ENCODE data around the gene L3MBTL4. TPM values are rescaled to one million over a fixed set of nuclear protein-coding genes. Genes with fewer than 3 reads are reported as not detected.

Gene L3MBTL4
- polyA plus RNA-seq, 4 donors: 2.6 to 6.5 (median 3.6) TPM

GRCh38 chr18:6376433-6377229, 38.1 kb downstream of the L3MBTL4 start:
- H3K27me3 ChIP-seq (ENCODE audit: control insufficient read depth in 3 of 3, insufficient read depth in 3 of 3, low read length in 3 of 3): no peaks in the 10 kb centered on the region
- FAIRE-seq: no peak
- H3K4me3 ChIP-seq (ENCODE audit: low read depth in 1 of 3, low read length in 3 of 3): no peak overlapping the region
- H3K4me1 ChIP-seq (ENCODE audit: control insufficient read depth in 3 of 3, insufficient read depth in 2 of 3, low read depth in 1 of 3, low read length in 2 of 3): no peaks in the 10 kb centered on the region
- DNase-seq: no peak
- no peak overlapping the region for H3K27ac ChIP-seq (ENCODE audit: low read depth in 1 of 3, low read length in 2 of 3)
- WGBS, 3 donors: 84 to 89% (median 84%) methylated on average over 6 of the region's 6 CpGs
- H3K9me3 ChIP-seq (ENCODE audit: control insufficient read depth in 2 of 2, insufficient read depth in 1 of 2, low read depth in 1 of 2, low read length in 1 of 2): peaks cover 0 to 2% of the 10 kb centered on the region in 2 donors
- no peaks in the 10 kb centered on the region for H3K36me3 ChIP-seq (ENCODE audit: control insufficient read depth in 3 of 3, insufficient read depth in 2 of 3, low read depth in 1 of 3, low read length in 3 of 3)

GRCh38 chr18:6374935-6375529, 39.7 kb downstream of the L3MBTL4 start:
- DNase-seq (peak; percentile 59 to 61), FAIRE-seq (no peak)
- Histone ChIP-seq H3K27me3 (ENCODE audit: control insufficient read depth in 3 of 3, insufficient read depth in 3 of 3, low read length in 3 of 3) (no peaks in the 10 kb centered on the region), H3K9me3 (ENCODE audit: control insufficient read depth in 2 of 2, insufficient read depth in 1 of 2, low read depth in 1 of 2, low read length in 1 of 2) (peaks cover 0 to 2% of the 10 kb centered on the region in 2 donors), H3K4me1 (ENCODE audit: control insufficient read depth in 3 of 3, insufficient read depth in 2 of 3, low read depth in 1 of 3, low read length in 2 of 3) (peaks cover 0 to 5% (median 0%) of the 10 kb centered on the region in 3 donors), H3K27ac (ENCODE audit: low read depth in 1 of 3, low read length in 2 of 3) (no peak overlapping the region), H3K4me3 (ENCODE audit: low read depth in 1 of 3, low read length in 3 of 3) (no peak overlapping the region), H3K36me3 (ENCODE audit: control insufficient read depth in 3 of 3, insufficient read depth in 2 of 3, low read depth in 1 of 3, low read length in 3 of 3) (no peaks in the 10 kb centered on the region)
- 43 to 76% (median 62%) methylated on average over 14 of the region's 14 CpGs for WGBS, 3 donors

- peaks cover 0 to 2% of the 10 kb centered on the region in 2 donors for H3K9me3 ChIP-seq (ENCODE audit: control insufficient read depth in 2 of 2, insufficient read depth in 1 of 2, low read depth in 1 of 2, low read length in 1 of 2)
- WGBS, 3 donors: 63 to 68% (median 63%) methylated on average over 8 of the region's 8 CpGs
- H3K27ac ChIP-seq (ENCODE audit: low read depth in 1 of 3, low read length in 2 of 3): no peak overlapping the region
- no peak for FAIRE-seq
- H3K36me3 ChIP-seq (ENCODE audit: control insufficient read depth in 3 of 3, insufficient read depth in 2 of 3, low read depth in 1 of 3, low read length in 3 of 3): no peaks in the 10 kb centered on the region
- DNase-seq: no peak
- H3K4me1 ChIP-seq (ENCODE audit: control insufficient read depth in 3 of 3, insufficient read depth in 2 of 3, low read depth in 1 of 3, low read length in 2 of 3): peaks cover 0 to 5% (median 0%) of the 10 kb centered on the region in 3 donors
- H3K4me3 ChIP-seq (ENCODE audit: low read depth in 1 of 3, low read length in 3 of 3): no peak overlapping the region
- H3K27me3 ChIP-seq (ENCODE audit: control insufficient read depth in 3 of 3, insufficient read depth in 3 of 3, low read length in 3 of 3): no peaks in the 10 kb centered on the region
Measured at GRCh38 chr18:6374340-6374739, 40.4 kb downstream of the L3MBTL4 start.

- no peak overlapping the region for H3K4me3 ChIP-seq (ENCODE audit: low read depth in 1 of 3, low read length in 3 of 3)
- 64 to 78% (median 73%) methylated on average over 5 of the region's 5 CpGs for WGBS, 3 donors
- no peaks in the 10 kb centered on the region for H3K36me3 ChIP-seq (ENCODE audit: control insufficient read depth in 3 of 3, insufficient read depth in 2 of 3, low read depth in 1 of 3, low read length in 3 of 3)
- DNase-seq (no peak), FAIRE-seq (no peak)
- H3K4me1 ChIP-seq (ENCODE audit: control insufficient read depth in 3 of 3, insufficient read depth in 2 of 3, low read depth in 1 of 3, low read length in 2 of 3): peaks cover 0 to 5% (median 0%) of the 10 kb centered on the region in 3 donors
- H3K27ac ChIP-seq (ENCODE audit: low read depth in 1 of 3, low read length in 2 of 3): no peak overlapping the region
- peaks cover 0 to 2% of the 10 kb centered on the region in 2 donors for H3K9me3 ChIP-seq (ENCODE audit: control insufficient read depth in 2 of 2, insufficient read depth in 1 of 2, low read depth in 1 of 2, low read length in 1 of 2)
- no peaks in the 10 kb centered on the region for H3K27me3 ChIP-seq (ENCODE audit: control insufficient read depth in 3 of 3, insufficient read depth in 3 of 3, low read length in 3 of 3)
Measured at GRCh38 chr18:6373187-6373586, 41.5 kb downstream of the L3MBTL4 start.

GRCh38 chr18:6370886-6371635, 43.6 kb downstream of the L3MBTL4 start:
- H3K4me3 ChIP-seq (ENCODE audit: low read depth in 1 of 3, low read length in 3 of 3): no peak overlapping the region
- 34 to 57% (median 47%) methylated on average over 12 of the region's 12 CpGs for WGBS, 3 donors
- peaks cover 0 to 2% of the 10 kb centered on the region in 2 donors for H3K9me3 ChIP-seq (ENCODE audit: control insufficient read depth in 2 of 2, insufficient read depth in 1 of 2, low read depth in 1 of 2, low read length in 1 of 2)
- DNase-seq (peak; percentile 20 to 48), FAIRE-seq (no peak)
- peaks cover 0 to 5% (median 0%) of the 10 kb centered on the region in 3 donors for H3K4me1 ChIP-seq (ENCODE audit: control insufficient read depth in 3 of 3, insufficient read depth in 2 of 3, low read depth in 1 of 3, low read length in 2 of 3)
- H3K27ac ChIP-seq (ENCODE audit: low read depth in 1 of 3, low read length in 2 of 3): no peak overlapping the region
- no peaks in the 10 kb centered on the region for H3K27me3 ChIP-seq (ENCODE audit: control insufficient read depth in 3 of 3, insufficient read depth in 3 of 3, low read length in 3 of 3)
- H3K36me3 ChIP-seq (ENCODE audit: control insufficient read depth in 3 of 3, insufficient read depth in 2 of 3, low read depth in 1 of 3, low read length in 3 of 3): no peaks in the 10 kb centered on the region

- H3K9me3 ChIP-seq (ENCODE audit: control insufficient read depth in 2 of 2, insufficient read depth in 1 of 2, low read depth in 1 of 2, low read length in 1 of 2): peaks cover 0 to 2% of the 10 kb centered on the region in 2 donors
- DNase-seq: no peak
- FAIRE-seq: no peak
- no peak overlapping the region for H3K4me3 ChIP-seq (ENCODE audit: low read depth in 1 of 3, low read length in 3 of 3)
- H3K27me3 ChIP-seq (ENCODE audit: control insufficient read depth in 3 of 3, insufficient read depth in 3 of 3, low read length in 3 of 3): no peaks in the 10 kb centered on the region
- H3K27ac ChIP-seq (ENCODE audit: low read depth in 1 of 3, low read length in 2 of 3): no peak overlapping the region
- H3K36me3 ChIP-seq (ENCODE audit: control insufficient read depth in 3 of 3, insufficient read depth in 2 of 3, low read depth in 1 of 3, low read length in 3 of 3): no peaks in the 10 kb centered on the region
- peaks cover 0 to 5% (median 0%) of the 10 kb centered on the region in 3 donors for H3K4me1 ChIP-seq (ENCODE audit: control insufficient read depth in 3 of 3, insufficient read depth in 2 of 3, low read depth in 1 of 3, low read length in 2 of 3)
- WGBS, 3 donors: 52 to 73% (median 65%) methylated on average over 8 of the region's 8 CpGs
Measured at GRCh38 chr18:6370410-6370809, 44.3 kb downstream of the L3MBTL4 start.

- FAIRE-seq: no peak
- Histone ChIP-seq H3K4me3 (ENCODE audit: low read depth in 1 of 3, low read length in 3 of 3) (no peak overlapping the region), H3K27ac (ENCODE audit: low read depth in 1 of 3, low read length in 2 of 3) (no peak overlapping the region), H3K36me3 (ENCODE audit: control insufficient read depth in 3 of 3, insufficient read depth in 2 of 3, low read depth in 1 of 3, low read length in 3 of 3) (no peaks in the 10 kb centered on the region), H3K9me3 (ENCODE audit: control insufficient read depth in 2 of 2, insufficient read depth in 1 of 2, low read depth in 1 of 2, low read length in 1 of 2) (peaks cover 0 to 2% of the 10 kb centered on the region in 2 donors), H3K4me1 (ENCODE audit: control insufficient read depth in 3 of 3, insufficient read depth in 2 of 3, low read depth in 1 of 3, low read length in 2 of 3) (peaks cover 0 to 5% (median 0%) of the 10 kb centered on the region in 3 donors), H3K27me3 (ENCODE audit: control insufficient read depth in 3 of 3, insufficient read depth in 3 of 3, low read length in 3 of 3) (no peaks in the 10 kb centered on the region)
- no peak for DNase-seq
- 96 to 97% (median 97%) methylated on average over 6 of the region's 6 CpGs for WGBS, 3 donors
Measured at GRCh38 chr18:6368017-6368416, 46.7 kb downstream of the L3MBTL4 start.

GRCh38 chr18:6367208-6367607, 47.5 kb downstream of the L3MBTL4 start:
- DNase-seq: no peak
- H3K4me1 ChIP-seq (ENCODE audit: control insufficient read depth in 3 of 3, insufficient read depth in 2 of 3, low read depth in 1 of 3, low read length in 2 of 3): peaks cover 0 to 5% (median 0%) of the 10 kb centered on the region in 3 donors

More at GRCh38 chr18:6367208-6367607, 47.5 kb downstream of the L3MBTL4 start:
- H3K4me3 ChIP-seq (ENCODE audit: low read depth in 1 of 3, low read length in 3 of 3): no peak overlapping the region
- H3K27me3 ChIP-seq (ENCODE audit: control insufficient read depth in 3 of 3, insufficient read depth in 3 of 3, low read length in 3 of 3): no peaks in the 10 kb centered on the region
- peaks cover 0 to 2% of the 10 kb centered on the region in 2 donors for H3K9me3 ChIP-seq (ENCODE audit: control insufficient read depth in 2 of 2, insufficient read depth in 1 of 2, low read depth in 1 of 2, low read length in 1 of 2)
- no peak overlapping the region for H3K27ac ChIP-seq (ENCODE audit: low read depth in 1 of 3, low read length in 2 of 3)
- no peak for FAIRE-seq
- H3K36me3 ChIP-seq (ENCODE audit: control insufficient read depth in 3 of 3, insufficient read depth in 2 of 3, low read depth in 1 of 3, low read length in 3 of 3): no peaks in the 10 kb centered on the region
- WGBS, 3 donors: 72 to 79% (median 79%) methylated on average over 3 of the region's 3 CpGs

All from small intestine (tissue), 7 donors.